GM18909 (cell line): ENCODE measurements around the gene DDX41.

ENCODE experiments used
- ATAC-seq: cut with Tn5 transposase; IDR thresholded peaks from one replicate; pipeline ENCODE4 v1.9.1; 2021; ENCODE audit warnings: mild to moderate bottlenecking; ENCODE audit not compliant: unreplicated experiment, poor library complexity

The DDX41 gene

DNA sequence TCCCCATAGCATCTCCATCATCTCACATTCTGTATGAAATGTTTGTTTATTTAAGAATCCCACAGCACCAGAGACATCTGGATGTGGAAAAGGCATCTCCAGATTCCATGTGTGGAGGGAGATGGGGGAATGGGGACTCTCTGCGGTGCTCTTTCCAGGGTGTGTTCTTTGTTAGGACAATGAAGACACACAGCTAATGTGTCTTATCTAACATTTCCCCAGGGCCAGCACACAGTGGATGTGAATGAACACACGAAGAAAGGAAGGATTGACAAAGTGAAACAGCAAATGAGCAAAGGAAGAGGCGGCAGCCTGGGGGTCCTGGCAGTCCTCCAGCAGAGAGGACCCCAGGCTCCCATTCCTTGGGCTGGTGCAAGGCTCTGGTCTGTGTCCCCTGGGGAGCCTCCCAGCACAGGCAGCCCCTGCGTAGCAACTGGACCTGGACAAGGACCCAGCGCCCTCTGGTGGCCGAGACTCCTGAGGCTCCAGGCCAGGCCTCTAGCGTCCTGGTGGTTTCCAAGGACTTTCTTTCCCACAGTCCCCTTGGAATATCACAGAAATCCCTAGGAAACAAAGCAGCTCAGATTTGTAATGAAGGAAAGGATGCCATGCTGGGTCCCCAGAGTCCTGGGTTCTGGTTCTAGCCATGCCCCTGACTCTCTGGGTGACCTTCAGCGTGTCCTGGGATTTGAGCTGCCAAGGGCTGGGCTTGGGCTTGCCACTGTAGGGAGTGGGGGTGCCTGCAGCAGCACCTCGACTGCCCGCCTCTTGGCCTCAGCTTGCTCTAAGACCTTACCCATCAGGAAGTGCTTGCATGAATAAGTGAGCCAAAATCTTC is 15.9 kb downstream of the DDX41 start:
- ATAC-seq: no peak

DNA sequence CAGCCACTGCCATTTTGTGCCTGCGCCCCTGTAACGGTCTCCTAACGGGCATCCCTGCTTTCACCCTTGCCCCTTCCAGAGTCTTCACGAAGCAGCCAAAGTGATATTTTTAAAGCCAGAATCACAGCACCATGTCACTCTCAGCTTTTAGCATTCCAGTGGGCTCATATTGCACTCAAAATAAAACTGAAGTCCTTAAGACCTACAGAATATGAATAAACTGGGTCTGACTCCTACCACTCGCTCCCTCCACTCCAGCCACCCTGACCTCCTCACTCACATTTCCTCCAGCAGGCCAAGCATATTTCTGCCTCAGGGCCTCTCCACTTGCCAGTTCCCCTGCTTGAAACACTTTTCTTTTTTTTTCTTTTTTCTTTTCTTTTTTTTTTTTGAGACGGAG is 16.9 kb downstream of the DDX41 start:
- ATAC-seq: no peak

GRCh38 chr5:177498013-177498787 is 18.6 kb downstream of the DDX41 start:
- peak; percentile 1 for ATAC-seq

DNA sequence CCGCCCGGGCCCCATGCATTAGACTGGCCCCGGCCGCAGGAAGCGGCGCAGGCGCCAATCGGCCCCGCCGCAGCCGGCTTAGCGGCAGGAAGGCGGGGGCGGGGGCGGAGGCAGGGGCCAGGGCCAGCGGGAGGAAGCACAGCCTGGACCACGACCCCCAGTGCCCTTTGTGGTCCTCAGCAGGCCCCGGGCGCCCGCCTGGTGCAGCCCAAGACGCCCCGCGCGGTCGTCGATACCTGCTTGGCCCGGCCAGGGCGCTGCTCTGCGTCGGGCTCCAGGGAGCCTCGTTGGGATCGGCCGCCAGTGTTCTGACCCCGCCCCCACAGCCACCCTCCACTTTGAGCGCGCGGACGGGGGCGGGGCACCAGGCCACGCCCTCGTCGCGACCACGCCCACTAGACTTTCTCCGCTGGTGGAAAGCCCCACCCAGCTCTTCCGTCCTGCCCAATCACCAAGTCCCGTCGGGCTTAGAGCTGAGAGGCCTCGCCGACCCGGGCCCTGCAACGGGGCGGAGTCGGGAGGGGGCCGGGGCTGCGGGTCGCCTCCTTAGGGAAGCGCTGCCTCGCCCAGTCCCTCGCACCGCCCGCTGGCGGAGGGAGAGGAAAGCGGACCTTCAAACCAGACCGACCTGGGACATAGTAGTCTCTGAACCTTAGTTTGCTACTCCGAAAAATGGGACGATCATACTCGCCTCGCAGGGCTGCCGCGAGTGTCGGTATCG is 19.3 kb downstream of the DDX41 start, which contains the start of gene PDLIM7:
Gene PDLIM7 (minus strand): TSS at position 313 of the 721 bp plus-strand sequence. CDS start 1,092 bp downstream, outside the sequence.
- ATAC-seq: peak; percentile 67

DNA sequence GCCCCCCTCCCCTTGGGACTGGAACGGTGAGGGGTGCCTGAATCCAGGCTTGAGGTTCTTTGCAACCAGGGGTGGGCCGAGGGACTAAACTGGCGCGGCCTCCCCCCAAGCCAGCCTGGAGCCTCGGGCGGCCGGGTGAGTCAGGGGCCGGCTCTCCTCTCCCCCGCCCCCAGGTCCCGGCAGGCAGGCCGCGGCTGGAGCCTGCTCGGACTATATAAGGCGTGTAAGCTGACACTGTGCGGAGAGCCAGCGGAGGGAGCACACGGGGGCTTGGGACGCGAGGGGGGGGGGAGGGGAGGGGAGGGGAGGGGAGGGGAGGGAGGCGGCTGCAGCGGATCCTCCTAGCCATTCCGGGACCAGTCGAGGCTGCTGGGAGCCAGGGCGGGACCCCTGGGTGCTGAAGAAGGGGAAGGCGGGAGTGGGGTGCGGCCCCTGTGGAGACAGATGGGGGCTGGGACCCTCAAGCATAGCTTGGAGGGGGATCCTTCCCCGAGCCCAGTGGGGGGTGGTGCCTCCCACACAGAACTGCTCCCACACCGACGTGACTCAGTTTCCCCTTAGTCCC is 20.0 kb downstream of the DDX41 start:
- ATAC-seq: no peak

- no peak for ATAC-seq
These were observed 20.6 kb downstream of the DDX41 start for GRCh38 chr5:177496070-177496726.

DNA sequence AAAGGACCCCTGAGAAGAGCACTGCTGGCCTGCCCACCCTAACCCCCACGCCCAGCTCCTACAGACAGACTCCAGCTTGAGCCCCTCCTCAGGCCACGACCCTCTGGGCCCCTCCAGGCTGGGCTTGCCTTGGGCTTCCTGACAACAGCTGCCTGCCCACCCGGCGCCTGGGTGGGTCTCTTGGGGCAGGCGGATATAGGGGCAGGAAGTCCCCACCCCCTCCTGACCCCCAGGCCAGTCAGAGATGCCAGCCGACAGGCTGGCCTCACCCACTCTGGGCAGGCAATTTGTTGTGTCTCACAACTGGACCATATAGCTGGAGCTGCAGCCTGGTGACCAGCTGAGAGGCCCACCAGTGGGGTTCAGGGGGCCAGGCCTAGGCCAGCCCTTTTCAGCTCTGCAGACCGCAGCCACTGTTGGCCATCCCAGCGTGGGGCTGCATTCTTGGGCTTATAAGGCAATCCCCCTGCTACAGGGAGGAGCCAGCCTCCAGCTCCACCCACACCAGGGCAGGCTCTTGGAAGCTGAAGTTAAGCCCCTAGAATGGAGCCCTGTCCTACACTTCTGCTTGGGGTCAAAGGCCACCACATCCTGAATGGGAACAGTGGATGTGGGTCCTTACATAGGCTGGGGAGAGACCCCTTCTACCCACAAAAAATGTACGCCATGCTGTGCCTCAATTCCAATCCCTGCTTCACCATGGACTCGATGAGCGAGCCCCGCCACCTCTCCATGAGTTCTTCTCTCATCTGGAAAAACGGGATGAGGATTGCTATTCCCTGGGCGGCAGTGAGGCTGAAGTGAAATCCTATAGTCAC is 21.3 kb downstream of the DDX41 start:
- ATAC-seq: no peak

DNA sequence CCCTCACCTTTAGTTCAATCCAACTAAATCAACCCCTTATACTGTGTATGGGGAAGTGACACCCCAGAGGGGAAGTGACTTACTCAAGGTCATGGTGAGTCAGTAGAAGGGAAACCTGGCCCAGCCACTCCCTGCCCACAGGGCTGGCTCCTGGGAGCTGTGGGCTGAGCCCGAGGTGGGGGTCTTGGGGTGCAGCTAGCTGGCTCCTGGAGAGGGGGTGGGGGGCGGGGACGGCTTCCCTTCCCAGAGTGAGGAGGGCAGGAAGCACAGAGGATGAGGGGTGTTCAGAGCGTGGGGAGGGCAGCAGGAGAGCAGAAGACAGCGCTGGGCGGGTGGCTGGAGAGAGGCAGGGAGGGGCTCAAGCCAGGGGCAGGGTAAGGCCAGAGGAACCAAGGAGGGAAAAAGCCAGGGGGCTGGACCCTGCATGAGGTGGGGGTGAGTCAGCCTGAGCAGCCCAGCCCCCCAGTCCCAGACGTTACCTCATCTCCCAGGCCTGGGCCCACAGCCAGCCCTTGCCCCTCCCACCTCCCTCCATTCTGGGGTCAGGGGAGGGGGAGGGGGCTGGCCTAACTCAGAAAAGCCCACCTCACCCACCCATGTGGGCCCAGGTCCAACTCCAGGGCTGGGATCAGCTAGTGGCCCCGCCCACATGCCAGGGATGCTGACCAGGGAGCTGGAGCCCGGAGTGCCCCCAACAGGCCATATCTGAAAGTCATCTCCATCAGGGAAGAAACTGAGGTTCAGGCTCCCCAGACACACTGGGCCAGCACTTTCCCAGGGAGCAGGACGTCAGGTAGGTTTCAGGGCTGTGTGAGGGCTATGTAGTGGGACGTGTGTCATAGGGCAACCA is 22.2 kb downstream of the DDX41 start:
- ATAC-seq: no peak

- no peak for ATAC-seq
These were observed 22.9 kb downstream of the DDX41 start for GRCh38 chr5:177493795-177494345.

- ATAC-seq: no peak
These were observed 23.9 kb downstream of the DDX41 start for GRCh38 chr5:177492841-177493240.

GRCh38 chr5:177491983-177492746 is 24.6 kb downstream of the DDX41 start:
- no peak for ATAC-seq

DNA sequence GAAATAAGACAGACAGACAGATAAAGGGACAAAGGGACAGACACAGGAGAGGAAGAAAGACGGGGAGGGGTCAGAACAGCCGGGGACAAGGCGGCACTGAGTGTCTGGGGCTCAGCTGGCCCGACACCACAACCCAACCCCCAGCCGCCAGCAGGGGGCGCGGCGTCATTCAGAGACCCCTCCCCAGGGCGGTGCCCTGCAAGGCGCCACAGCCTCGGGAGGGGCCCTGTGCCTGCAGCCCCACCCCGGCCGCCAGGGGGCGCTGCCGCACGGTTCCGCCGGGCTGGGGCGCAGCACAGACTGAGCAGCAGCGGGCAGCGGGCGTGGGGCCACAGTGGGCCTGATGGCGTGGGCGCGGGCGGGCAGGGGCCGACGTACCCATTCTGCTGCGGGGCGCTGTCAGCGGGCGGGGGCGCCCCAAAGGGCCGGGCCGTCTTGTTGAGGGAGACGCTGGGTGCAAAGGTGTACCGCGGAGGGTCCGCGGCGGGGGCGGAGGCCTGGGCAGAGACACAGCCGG is 25.3 kb downstream of the DDX41 start:
- ATAC-seq: no peak

- ATAC-seq: no peak
These were observed 25.8 kb downstream of the DDX41 start for GRCh38 chr5:177490992-177491391.

- ATAC-seq: no peak
These were observed 26.3 kb downstream of the DDX41 start for GRCh38 chr5:177490311-177490991.

DNA sequence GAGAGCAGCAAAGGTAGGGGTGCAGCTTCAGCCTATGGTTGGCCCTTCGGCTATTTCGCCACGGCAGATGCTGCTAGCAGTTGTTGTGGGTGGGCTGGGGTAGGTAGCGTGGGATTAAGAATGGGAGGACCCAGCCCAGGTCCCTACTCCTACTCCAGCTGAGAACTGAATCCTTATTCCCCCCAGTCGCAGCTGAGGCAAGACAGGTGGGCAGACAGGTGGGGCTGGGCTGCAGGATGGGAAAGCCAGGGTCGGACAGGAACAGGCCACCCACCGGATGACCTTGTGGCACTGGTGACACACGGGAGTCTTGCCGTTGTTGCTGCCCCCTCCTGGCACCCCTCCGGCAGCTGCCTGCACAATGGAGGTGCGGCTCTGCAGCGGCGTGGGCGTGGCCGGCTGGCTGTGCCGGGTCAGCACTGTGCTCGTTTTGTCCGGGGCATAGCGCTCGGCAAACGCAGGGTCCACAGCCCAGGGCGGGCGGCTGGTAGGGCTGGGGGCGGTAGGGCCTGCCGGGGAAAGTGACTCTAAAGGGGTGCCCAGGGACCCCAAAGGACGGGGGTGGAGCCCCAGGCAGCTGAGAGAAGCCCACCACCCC is 27.5 kb downstream of the DDX41 start:
- no peak for ATAC-seq

DNA sequence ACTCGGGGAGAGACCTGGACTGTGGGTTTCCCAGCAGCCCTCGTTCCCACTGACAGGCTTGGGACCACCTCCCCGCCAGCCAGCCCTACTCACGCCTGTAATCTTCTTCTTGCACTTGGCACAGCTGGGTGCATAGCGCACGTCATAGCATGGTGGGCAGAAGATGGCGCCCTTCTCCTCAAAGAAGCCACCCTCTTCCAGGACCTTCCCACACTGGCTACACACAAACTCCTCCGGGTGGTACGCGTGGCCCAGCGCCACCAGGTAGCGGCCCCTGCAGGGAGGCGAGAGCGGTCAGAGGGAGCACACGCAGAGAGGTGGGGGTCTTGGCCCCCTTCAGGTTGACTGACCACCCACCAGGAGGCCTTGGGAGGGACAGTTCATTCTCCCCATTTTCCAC is 28.8 kb downstream of the DDX41 start:
- ATAC-seq: no peak
